ENCODE measurements around the gene DOHH. TPM values are rescaled to one million over a fixed set of nuclear protein-coding genes. Genes with fewer than 3 reads are reported as not detected.
A peak's percentile ranks its signal among the peaks of the same experiment; 100 is the strongest.

Gene DOHH
- total and polyA plus RNA-seq, 9 of the 15 experiments (the other 6 are each of a cell fraction or from before 2014, with no cell fraction given): 0.14 to 47.2 (median 5.1) TPM

- TF ChIP-seq E2F8 (IDR thresholded peaks at IDR 0.05; ENCODE audit: low read depth, partially characterized antibody) (no peak), ZFP1 (CRISPR knock-in tag; IDR thresholded peaks at IDR 0.05) (no peak), AFF4 (CRISPR knock-in tag; IDR thresholded peaks at IDR 0.05) (peak; percentile 94), HDGF (IDR thresholded peaks at IDR 0.05) (peak; percentile 95), HMG20A (CRISPR knock-in tag; conservative IDR thresholded peaks at IDR 0.05) (no peak), SNAPC5 (CRISPR knock-in tag; IDR thresholded peaks at IDR 0.05) (no peak), FOXM1 (IDR thresholded peaks at IDR 0.05; ENCODE audit: low read depth) (no peak), FOXM1 (CRISPR knock-in tag; IDR thresholded peaks at IDR 0.05; ENCODE audit: low read depth) (peak; percentile 81; the same call in 1 of the 2 replicates), ZNF133 (CRISPR knock-in tag; IDR thresholded peaks at IDR 0.05) (no peak), RNF219 (CRISPR knock-in tag; IDR thresholded peaks at IDR 0.05) (no peak), ZBTB43 (CRISPR knock-in tag; IDR thresholded peaks at IDR 0.05) (peak; percentile 94), MYC (IDR thresholded peaks at IDR 0.05; ENCODE audit: low read depth, low read length) (peak; percentile 97), MYC (CRISPR knock-in tag; IDR thresholded peaks at IDR 0.05; ENCODE audit: borderline replicate concordance, low read depth) (peak; percentile 94), ATF4 (CRISPR knock-in tag; IDR thresholded peaks at IDR 0.05) (no peak), NFRKB (IDR thresholded peaks at IDR 0.05; ENCODE audit: low read depth) (no peak; the same call in 1 of the 2 replicates)
Measured at GRCh38 chr19:3520166-3521103, 20.0 kb upstream of the DOHH start (continued).
